SJSA1 (cell line): ENCODE measurements around the gene EIF4G1. TPM values are rescaled to one million over a fixed set of nuclear protein-coding genes. Genes with fewer than 3 reads are reported as not detected.

Source experiments
- DNase-seq, 2 experiments: peaks; one replicate each; pipeline ENCODE4 v3.0.0-alpha.2; 2015 to 2020; ENCODE audit warnings: low spot score in 2 of 2, low read depth in 1 of 2
- H3K27ac ChIP-seq: fragments of 250-450 bp; sonication (Bioruptor Pico); 2 replicates; pipeline ENCODE4 v1.5.1; 2020; ENCODE audit warnings: mild to moderate bottlenecking, moderate library complexity
- H3K27me3 ChIP-seq: fragments of 250-450 bp; sonication (Bioruptor Pico); replicated peaks from 2 replicates; pipeline ENCODE4 v1.5.1; 2020; ENCODE audit warnings: mild to moderate bottlenecking, moderate library complexity
- H3K36me3 ChIP-seq: fragments of 250-450 bp; sonication (Bioruptor Pico); 2 replicates; pipeline ENCODE4 v1.5.1; 2020; ENCODE audit warnings: mild to moderate bottlenecking
- H3K4me1 ChIP-seq: fragments of 250-450 bp; sonication (Bioruptor Pico); replicated peaks from 2 replicates; pipeline ENCODE4 v1.6.1; 2021; ENCODE audit warnings: mild to moderate bottlenecking
- H3K4me3 ChIP-seq: fragments of 250-450 bp; sonication (Bioruptor Pico); 2 replicates; pipeline ENCODE4 v1.5.1; 2020; ENCODE audit warnings: mild to moderate bottlenecking
- H3K9me3 ChIP-seq: fragments of 250-450 bp; sonication (Bioruptor Pico); replicated peaks from 2 replicates; pipeline ENCODE4 v1.5.1; 2020; ENCODE audit warnings: mild to moderate bottlenecking
- total RNA-seq: library from RNA; depleted of rRNA; stranded (reverse); fragments of >200 nt; shearing (Covaris generic); gene quantifications from 2 replicates; pipeline ENCODE4 v1.2.3, GENCODE V29; 2014

The EIF4G1 gene
- total RNA-seq, 1 experiment from 2014 or later, result 257 TPM

GRCh38 chr3:184315871-184316661, 1.7 kb downstream of the EIF4G1 start:
- Histone ChIP-seq H3K9me3 (no peaks in the 10 kb centered on the region), H3K27me3 (no peaks in the 10 kb centered on the region), H3K27ac (no peak overlapping the region), H3K36me3 (peaks cover 60% of the 10 kb centered on the region), H3K4me3 (peak overlapping the region; percentile 99), H3K4me1 (peaks cover 41% of the 10 kb centered on the region)
- DNase-seq, result no peak

- Histone ChIP-seq H3K27me3 (no peaks in the 10 kb centered on the region), H3K9me3 (no peaks in the 10 kb centered on the region), H3K36me3 (peaks cover 68% of the 10 kb centered on the region), H3K27ac (no peak overlapping the region), H3K4me1 (peaks cover 41% of the 10 kb centered on the region), H3K4me3 (peak overlapping the region; percentile 99)
- no peak for DNase-seq
These were observed 2.4 kb downstream of the EIF4G1 start for GRCh38 chr3:184316792-184317191.

GRCh38 chr3:184317201-184317600, 2.8 kb downstream of the EIF4G1 start:
- peaks cover 41% of the 10 kb centered on the region for H3K4me1 ChIP-seq
- DNase-seq, result no peak
- H3K4me3 ChIP-seq, result no peak overlapping the region
- no peak overlapping the region for H3K27ac ChIP-seq
- peaks cover 72% of the 10 kb centered on the region for H3K36me3 ChIP-seq
- H3K9me3 ChIP-seq, result no peaks in the 10 kb centered on the region
- H3K27me3 ChIP-seq, result no peaks in the 10 kb centered on the region

- no peaks in the 10 kb centered on the region for H3K9me3 ChIP-seq
- H3K4me1 ChIP-seq, result peaks cover 38% of the 10 kb centered on the region
- peak; percentile 71 to 96 for DNase-seq
- H3K27ac ChIP-seq, result peak overlapping the region; percentile 34; the same call in 1 of the 2 replicates
- H3K4me3 ChIP-seq, result no peak overlapping the region
- peaks cover 96% of the 10 kb centered on the region for H3K36me3 ChIP-seq
- no peaks in the 10 kb centered on the region for H3K27me3 ChIP-seq
These were observed 5.7 kb downstream of the EIF4G1 start for GRCh38 chr3:184320104-184320445.

- peaks cover 33% of the 10 kb centered on the region for H3K4me1 ChIP-seq
- DNase-seq, result no peak
- no peaks in the 10 kb centered on the region for H3K27me3 ChIP-seq
- H3K27ac ChIP-seq, result no peak overlapping the region
- H3K9me3 ChIP-seq, result no peaks in the 10 kb centered on the region
- H3K4me3 ChIP-seq, result no peak overlapping the region
- peaks cover 98% of the 10 kb centered on the region for H3K36me3 ChIP-seq
These were observed 7.3 kb downstream of the EIF4G1 start for GRCh38 chr3:184321666-184322065.

GRCh38 chr3:184322731-184323487, 8.5 kb downstream of the EIF4G1 start:
- Histone ChIP-seq H3K27ac (no peak overlapping the region), H3K4me3 (no peak overlapping the region), H3K27me3 (no peaks in the 10 kb centered on the region), H3K4me1 (peaks cover 22% of the 10 kb centered on the region), H3K9me3 (no peaks in the 10 kb centered on the region), H3K36me3 (peaks cover 98% of the 10 kb centered on the region)
- no peak for DNase-seq

GRCh38 chr3:184323696-184324095, 9.3 kb downstream of the EIF4G1 start:
- Histone ChIP-seq H3K27me3 (no peaks in the 10 kb centered on the region), H3K4me3 (no peak overlapping the region), H3K4me1 (peaks cover 18% of the 10 kb centered on the region), H3K27ac (no peak overlapping the region), H3K36me3 (peaks cover 98% of the 10 kb centered on the region), H3K9me3 (no peaks in the 10 kb centered on the region)
- DNase-seq, result no peak

- no peak overlapping the region for H3K4me3 ChIP-seq
- no peaks in the 10 kb centered on the region for H3K27me3 ChIP-seq
- H3K4me1 ChIP-seq, result peaks cover 2% of the 10 kb centered on the region
- DNase-seq, result no peak
- no peaks in the 10 kb centered on the region for H3K9me3 ChIP-seq
- no peak overlapping the region for H3K27ac ChIP-seq
- H3K36me3 ChIP-seq, result peaks cover 100% of the 10 kb centered on the region
These were observed 10.9 kb downstream of the EIF4G1 start for GRCh38 chr3:184325269-184325668.

- H3K4me3 ChIP-seq, result no peak overlapping the region
- H3K4me1 ChIP-seq, result peaks cover 2% of the 10 kb centered on the region
- H3K36me3 ChIP-seq, result peaks cover 100% of the 10 kb centered on the region
- H3K27me3 ChIP-seq, result no peaks in the 10 kb centered on the region
- no peaks in the 10 kb centered on the region for H3K9me3 ChIP-seq
- no peak for DNase-seq
- H3K27ac ChIP-seq, result no peak overlapping the region
These were observed 11.4 kb downstream of the EIF4G1 start for GRCh38 chr3:184325715-184326369.

- no peak overlapping the region for H3K27ac ChIP-seq
- no peak for DNase-seq
- H3K9me3 ChIP-seq, result no peaks in the 10 kb centered on the region
- peaks cover 100% of the 10 kb centered on the region for H3K36me3 ChIP-seq
- no peak overlapping the region for H3K4me3 ChIP-seq
- H3K27me3 ChIP-seq, result no peaks in the 10 kb centered on the region
- H3K4me1 ChIP-seq, result peaks cover 15% of the 10 kb centered on the region
These were observed 12.8 kb downstream of the EIF4G1 start for GRCh38 chr3:184327171-184327570.

- H3K27ac ChIP-seq, result no peak overlapping the region
- DNase-seq, result no peak
- no peak overlapping the region for H3K4me3 ChIP-seq
- no peaks in the 10 kb centered on the region for H3K27me3 ChIP-seq
- no peaks in the 10 kb centered on the region for H3K9me3 ChIP-seq
- H3K36me3 ChIP-seq, result peaks cover 100% of the 10 kb centered on the region
- peaks cover 28% of the 10 kb centered on the region for H3K4me1 ChIP-seq
These were observed 14.1 kb downstream of the EIF4G1 start for GRCh38 chr3:184328516-184328915.

- DNase-seq, result peak; percentile 54 to 72
- Histone ChIP-seq H3K4me3 (no peak overlapping the region), H3K4me1 (peaks cover 64% of the 10 kb centered on the region), H3K9me3 (no peaks in the 10 kb centered on the region), H3K27ac (peak overlapping the region; percentile 81), H3K36me3 (peaks cover 83% of the 10 kb centered on the region), H3K27me3 (no peaks in the 10 kb centered on the region)
These were observed 18.1 kb downstream of the EIF4G1 start for GRCh38 chr3:184332370-184333090.

GRCh38 chr3:184333190-184333589, 18.8 kb downstream of the EIF4G1 start:
- Histone ChIP-seq H3K36me3 (peaks cover 77% of the 10 kb centered on the region), H3K4me1 (peaks cover 64% of the 10 kb centered on the region), H3K9me3 (no peaks in the 10 kb centered on the region), H3K4me3 (no peak overlapping the region), H3K27ac (peak overlapping the region; percentile 81), H3K27me3 (no peaks in the 10 kb centered on the region)
- DNase-seq, result no peak
